ENCODE measurements around the gene FER. TPM values are rescaled to one million over a fixed set of nuclear protein-coding genes. Genes with fewer than 3 reads are reported as not detected.

Gene FER
- total and polyA plus RNA-seq, 9 of the 15 experiments (the other 6 are each of a cell fraction or from before 2014, with no cell fraction given), result 6.7 to 18.2 (median 8.9) TPM

GRCh38 chr5:109155625-109156024 is 407.9 kb downstream of the FER start (continued):
- TF ChIP-seq CHD7 (IDR thresholded peaks at IDR 0.05; ENCODE audit: low read depth, low read length) (no peak), DACH1 (IDR thresholded peaks at IDR 0.05; ENCODE audit: partially characterized antibody) (no peak), GATAD2A (IDR thresholded peaks at IDR 0.05) (no peak), GTF3C2 (IDR thresholded peaks at IDR 0.05; ENCODE audit: borderline replicate concordance, extremely low read depth, insufficient read length) (no peak), TAF7 (tag; IDR thresholded peaks at IDR 0.05) (no peak), ZNF311 (CRISPR knock-in tag; IDR thresholded peaks at IDR 0.05) (no peak), HMGXB4 (CRISPR knock-in tag; IDR thresholded peaks at IDR 0.05) (no peak), CCAR2 (IDR thresholded peaks at IDR 0.05; ENCODE audit: low read depth, low read length) (no peak), TRIM25 (IDR thresholded peaks at IDR 0.05; ENCODE audit: borderline replicate concordance) (no peak), SOX6 (IDR thresholded peaks at IDR 0.05) (no peak), XRCC3 (IDR thresholded peaks at IDR 0.05) (no peak)
